ENCODE measurements around the gene COL4A2. TPM values are rescaled to one million over a fixed set of nuclear protein-coding genes. Genes with fewer than 3 reads are reported as not detected.

The COL4A2 gene
- total RNA-seq, 1 donor from 2014 or later = 1,556 TPM

DNA sequence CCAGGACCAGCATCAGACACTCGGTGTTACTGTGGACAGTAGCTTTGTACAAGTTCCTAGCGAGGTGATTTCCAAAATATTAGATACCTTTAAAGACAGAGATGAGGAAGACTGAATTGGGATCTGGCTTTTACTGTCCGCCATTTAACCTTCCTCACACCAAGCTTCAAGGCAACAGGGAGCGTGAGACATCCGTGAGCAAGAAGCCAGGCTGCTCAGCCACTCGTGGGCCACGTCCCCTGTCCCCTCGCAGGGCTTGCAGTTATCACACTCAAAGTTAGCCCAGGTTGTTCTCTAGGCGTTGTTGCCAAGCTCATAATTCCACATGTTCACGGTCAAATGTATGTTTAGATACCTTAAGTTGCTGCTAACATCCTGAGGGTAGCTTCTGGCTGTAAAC is 102.9 kb downstream of the COL4A2 start:
- H3K27ac Mint-ChIP-seq (ENCODE audit: unreplicated experiment) = no peak overlapping the region
- H3K4me3 Mint-ChIP-seq (ENCODE audit: unreplicated experiment) = no peak overlapping the region

DNA sequence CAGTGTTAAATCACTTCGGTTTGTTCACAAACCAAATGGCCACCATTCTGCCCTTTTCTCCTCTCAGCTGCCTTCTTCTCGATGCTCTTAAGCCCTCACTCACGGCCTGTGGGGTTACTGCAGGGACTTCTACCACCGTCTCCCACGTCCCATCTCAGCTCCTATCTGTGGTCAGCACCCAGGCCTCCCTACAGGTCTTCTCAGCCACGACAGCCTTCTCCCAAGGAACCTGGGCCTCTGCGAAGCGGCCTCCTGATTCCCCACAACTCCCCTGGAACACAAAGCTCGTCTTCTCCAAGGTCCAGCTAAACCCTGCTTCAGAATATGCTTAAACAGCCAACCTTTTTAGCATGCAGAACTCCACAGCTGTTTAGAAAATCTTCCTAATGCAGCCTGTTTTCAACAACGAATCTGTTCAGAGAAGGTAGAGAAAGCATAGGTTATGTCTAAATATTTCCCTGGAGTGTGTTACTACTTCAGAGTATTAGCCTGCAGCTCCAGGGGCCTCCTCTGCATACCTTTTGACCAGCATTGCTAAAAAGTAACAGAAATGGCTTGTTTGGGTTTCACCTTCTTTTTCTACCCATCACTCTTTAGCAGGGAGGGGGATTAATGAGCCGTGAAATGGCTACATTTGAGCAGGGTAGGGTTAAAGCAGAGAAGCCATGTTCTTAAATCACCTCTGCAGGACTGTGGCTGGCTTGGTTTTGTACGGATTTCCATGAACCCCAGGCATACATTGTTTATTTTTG is 104.0 kb downstream of the COL4A2 start:
- Mint-ChIP-seq H3K27ac (ENCODE audit: unreplicated experiment) (peak overlapping the region; percentile 63), H3K36me3 (ENCODE audit: low read depth, unreplicated experiment) (peaks cover 68% of the 10 kb centered on the region), H3K4me3 (ENCODE audit: unreplicated experiment) (peak overlapping the region; percentile 75), H3K4me1 (ENCODE audit: unreplicated experiment) (peaks cover 85% of the 10 kb centered on the region), H3K9me3 (ENCODE audit: unreplicated experiment) (no peaks in the 10 kb centered on the region), H3K27me3 (ENCODE audit: unreplicated experiment) (peaks cover 23% of the 10 kb centered on the region)
- TF ChIP-seq, protein P1, sequence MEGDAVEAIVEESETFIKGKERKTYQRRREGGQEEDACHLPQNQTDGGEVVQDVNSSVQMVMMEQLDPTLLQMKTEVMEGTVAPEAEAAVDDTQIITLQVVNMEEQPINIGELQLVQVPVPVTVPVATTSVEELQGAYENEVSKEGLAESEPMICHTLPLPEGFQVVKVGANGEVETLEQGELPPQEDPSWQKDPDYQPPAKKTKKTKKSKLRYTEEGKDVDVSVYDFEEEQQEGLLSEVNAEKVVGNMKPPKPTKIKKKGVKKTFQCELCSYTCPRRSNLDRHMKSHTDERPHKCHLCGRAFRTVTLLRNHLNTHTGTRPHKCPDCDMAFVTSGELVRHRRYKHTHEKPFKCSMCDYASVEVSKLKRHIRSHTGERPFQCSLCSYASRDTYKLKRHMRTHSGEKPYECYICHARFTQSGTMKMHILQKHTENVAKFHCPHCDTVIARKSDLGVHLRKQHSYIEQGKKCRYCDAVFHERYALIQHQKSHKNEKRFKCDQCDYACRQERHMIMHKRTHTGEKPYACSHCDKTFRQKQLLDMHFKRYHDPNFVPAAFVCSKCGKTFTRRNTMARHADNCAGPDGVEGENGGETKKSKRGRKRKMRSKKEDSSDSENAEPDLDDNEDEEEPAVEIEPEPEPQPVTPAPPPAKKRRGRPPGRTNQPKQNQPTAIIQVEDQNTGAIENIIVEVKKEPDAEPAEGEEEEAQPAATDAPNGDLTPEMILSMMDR (IDR thresholded peaks at IDR 0.05; ENCODE audit: unreplicated experiment) = no peak
- no peak for DNase-seq (ENCODE audit: low spot score)

More for the DNA sequence above, 102.9 kb downstream of the COL4A2 start:
- peaks cover 28% of the 10 kb centered on the region for H3K27me3 Mint-ChIP-seq (ENCODE audit: unreplicated experiment)
- TF ChIP-seq, protein P1 (IDR thresholded peaks at IDR 0.05; ENCODE audit: unreplicated experiment) = no peak
- no peaks in the 10 kb centered on the region for H3K9me3 Mint-ChIP-seq (ENCODE audit: unreplicated experiment)
- peaks cover 90% of the 10 kb centered on the region for H3K4me1 Mint-ChIP-seq (ENCODE audit: unreplicated experiment)
- no peak for DNase-seq (ENCODE audit: low spot score)
- peaks cover 70% of the 10 kb centered on the region for H3K36me3 Mint-ChIP-seq (ENCODE audit: low read depth, unreplicated experiment)

DNA sequence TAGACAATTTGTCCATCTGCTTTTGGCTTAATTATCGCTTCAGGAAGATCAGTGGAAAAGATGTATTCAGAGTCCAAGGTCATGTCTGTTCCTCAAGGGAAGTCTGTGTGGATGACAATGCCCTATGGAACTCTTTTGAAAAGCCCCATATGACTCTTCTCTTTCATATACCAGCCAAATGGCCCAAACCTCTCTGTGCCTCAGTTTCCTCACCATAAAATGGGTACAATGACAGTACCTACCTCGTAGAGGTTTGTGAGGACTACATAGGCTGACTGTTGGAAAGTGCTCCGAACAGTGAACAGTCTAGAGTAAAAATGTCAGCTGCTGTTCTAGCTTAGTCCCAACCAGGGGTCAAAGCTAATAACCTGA is 104.6 kb downstream of the COL4A2 start:
- Mint-ChIP-seq H3K4me3 (ENCODE audit: unreplicated experiment) (no peak overlapping the region), H3K36me3 (ENCODE audit: low read depth, unreplicated experiment) (peaks cover 73% of the 10 kb centered on the region), H3K27me3 (ENCODE audit: unreplicated experiment) (peaks cover 23% of the 10 kb centered on the region), H3K4me1 (ENCODE audit: unreplicated experiment) (peaks cover 85% of the 10 kb centered on the region), H3K27ac (ENCODE audit: unreplicated experiment) (no peak overlapping the region), H3K9me3 (ENCODE audit: unreplicated experiment) (no peaks in the 10 kb centered on the region)
- no peak for DNase-seq (ENCODE audit: low spot score)
- TF ChIP-seq, protein P1 (IDR thresholded peaks at IDR 0.05; ENCODE audit: unreplicated experiment) = no peak

DNA sequence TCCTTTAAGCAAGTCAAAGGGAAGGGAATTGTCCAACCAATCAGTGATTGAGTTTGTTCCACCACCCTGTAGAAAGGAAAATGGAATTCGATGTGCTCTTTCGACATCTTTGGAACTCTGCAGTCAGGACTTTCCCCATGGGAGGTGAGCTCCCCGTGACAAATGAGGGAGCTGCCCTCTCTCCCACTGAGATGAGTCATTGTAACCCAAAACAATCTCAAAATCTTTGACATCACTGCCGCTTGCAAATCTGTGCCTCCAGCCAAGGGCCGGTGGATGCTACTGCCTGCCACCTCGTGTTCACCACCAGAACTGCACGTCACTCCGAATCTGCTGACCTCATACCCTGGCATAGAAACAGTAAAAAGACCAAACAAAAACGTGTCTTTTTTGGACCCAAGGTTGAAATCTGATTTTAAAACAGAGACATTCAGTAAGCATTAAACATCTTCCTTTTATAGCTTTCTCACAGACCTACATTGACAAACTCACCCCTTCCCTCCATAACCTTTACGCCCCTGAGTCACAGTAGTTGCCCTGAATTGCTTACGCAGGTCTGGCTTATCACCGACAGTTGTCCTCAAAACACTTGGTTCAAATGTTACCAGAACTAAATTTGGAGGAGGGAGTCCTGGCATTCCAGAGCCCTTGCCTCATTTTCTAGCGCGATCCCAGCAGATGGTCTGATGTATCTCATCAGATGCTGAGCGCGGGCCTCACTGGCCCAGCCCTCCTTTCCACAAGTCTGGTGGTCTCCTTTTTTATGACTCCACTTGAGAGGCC is 105.2 kb downstream of the COL4A2 start:
- Mint-ChIP-seq H3K27me3 (ENCODE audit: unreplicated experiment) (peaks cover 23% of the 10 kb centered on the region), H3K27ac (ENCODE audit: unreplicated experiment) (peak overlapping the region; percentile 90), H3K9me3 (ENCODE audit: unreplicated experiment) (no peaks in the 10 kb centered on the region), H3K4me3 (ENCODE audit: unreplicated experiment) (peak overlapping the region; percentile 35), H3K4me1 (ENCODE audit: unreplicated experiment) (peaks cover 84% of the 10 kb centered on the region), H3K36me3 (ENCODE audit: low read depth, unreplicated experiment) (peaks cover 74% of the 10 kb centered on the region)
- TF ChIP-seq, protein P1 (IDR thresholded peaks at IDR 0.05; ENCODE audit: unreplicated experiment) = peak; percentile 81
- peak; percentile 84 for DNase-seq (ENCODE audit: low spot score)
